ENCODE measurements around the gene XYLT2.

- TF ChIP-seq CTCF (IDR thresholded peaks at IDR 0.05) (no peak), POLR2A (IDR thresholded peaks at IDR 0.05) (no peak)
Measured at GRCh38 chr17:50316016-50316587, 29.8 kb upstream of the XYLT2 start.

All from testis (tissue), 2 donors.